Measurements from ENCODE around the gene MTCL3.

The MTCL3 gene

GRCh38 chr6:127468936-127469335, 50.2 kb downstream of the MTCL3 start:
- ChIA-PET CTCF (interaction anchor here (1.0 to 1.7 kb wide), 3 partner anchors 9 to 70 kb away, joined by 3 to 9 read pairs (median 7); partner anchors contain the start of gene KIAA0408), POLR2A (no interaction called here)
- no peak for DNase-seq (ENCODE audit: extremely low spot score)
- TF ChIP-seq CTCF (IDR thresholded peaks at IDR 0.05; ENCODE audit: control extremely low read depth, extremely low read depth, low read depth, missing control alignments), result no peak

GRCh38 chr6:127466416-127466815, 52.7 kb downstream of the MTCL3 start:
- ChIA-PET POLR2A (no interaction called here), CTCF (interaction anchor here (0.8 to 2.7 kb wide), 13 partner anchors 9 to 223 kb away, joined by 3 to 38 read pairs (median 4); no protein-coding TSS in a partner anchor)
- TF ChIP-seq CTCF (IDR thresholded peaks at IDR 0.05; ENCODE audit: control extremely low read depth, extremely low read depth, low read depth, missing control alignments), result no peak
- DNase-seq (ENCODE audit: extremely low spot score), result no peak

GRCh38 chr6:127464881-127465459, 54.2 kb downstream of the MTCL3 start:
- POLR2A ChIA-PET, result no interaction called here
- peak; percentile 86 for TF ChIP-seq CTCF (IDR thresholded peaks at IDR 0.05; ENCODE audit: control extremely low read depth, extremely low read depth, low read depth, missing control alignments)
- peak; percentile 55 for DNase-seq (ENCODE audit: extremely low spot score)
- CTCF ChIA-PET, result interaction anchor here (0.9 to 6.9 kb wide), 8 partner anchors 15 to 177 kb away, joined by 3 to 59 read pairs (median 8); no protein-coding TSS in a partner anchor

- DNase-seq (ENCODE audit: extremely low spot score), result no peak
- POLR2A ChIA-PET, result no interaction called here
- CTCF ChIA-PET, result interaction anchor here (0.6 to 6.9 kb wide), 11 partner anchors 12 to 179 kb away, joined by 3 to 59 read pairs (median 4); no protein-coding TSS in a partner anchor
- TF ChIP-seq CTCF (IDR thresholded peaks at IDR 0.05; ENCODE audit: control extremely low read depth, extremely low read depth, low read depth, missing control alignments), result no peak
These were observed 54.8 kb downstream of the MTCL3 start for GRCh38 chr6:127464161-127464880.

- POLR2A ChIA-PET, result no interaction called here
- no peak for TF ChIP-seq CTCF (IDR thresholded peaks at IDR 0.05; ENCODE audit: control extremely low read depth, extremely low read depth, low read depth, missing control alignments)
- DNase-seq (ENCODE audit: extremely low spot score), result no peak
- CTCF ChIA-PET, result interaction anchor here (1.0 to 6.9 kb wide), 9 partner anchors 8 to 180 kb away, joined by 3 to 59 read pairs (median 4); no protein-coding TSS in a partner anchor
These were observed 56.1 kb downstream of the MTCL3 start for GRCh38 chr6:127463056-127463455.

GRCh38 chr6:127462376-127462775, 56.8 kb downstream of the MTCL3 start:
- POLR2A ChIA-PET, result no interaction called here
- TF ChIP-seq CTCF (IDR thresholded peaks at IDR 0.05; ENCODE audit: control extremely low read depth, extremely low read depth, low read depth, missing control alignments), result no peak
- CTCF ChIA-PET, result interaction anchor here (1.0 to 6.9 kb wide), 6 partner anchors 9 to 179 kb away, joined by 3 to 59 read pairs (median 4); no protein-coding TSS in a partner anchor
- DNase-seq (ENCODE audit: extremely low spot score), result no peak
